ENCODE measurements around the gene CNTNAP2. TPM values are rescaled to one million over a fixed set of nuclear protein-coding genes. Genes with fewer than 3 reads are reported as not detected.

Gene CNTNAP2
- total and polyA plus RNA-seq, 2 donors from 2014 or later = 0.06 to 0.13 TPM

DNA sequence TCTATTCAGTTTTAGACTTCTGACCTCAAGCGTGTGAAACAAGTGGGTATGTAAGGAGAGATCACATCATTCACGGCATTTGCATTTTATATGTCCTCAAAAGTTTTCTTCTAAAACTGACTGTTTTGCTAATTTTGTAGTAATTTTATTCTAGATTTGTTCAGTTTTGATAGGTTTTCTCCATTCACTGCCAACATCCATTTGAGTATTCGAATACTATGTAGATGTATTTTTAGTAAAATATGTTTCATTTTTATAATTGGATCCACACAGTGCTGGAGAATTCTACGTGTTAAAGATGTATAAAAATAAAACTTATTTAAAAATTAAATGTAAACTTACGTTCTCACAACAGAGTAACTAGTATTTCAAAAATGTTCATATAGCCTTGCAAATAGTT lies 503.0 kb downstream of the CNTNAP2 start:
- H3K9me3 ChIP-seq (ENCODE audit: control insufficient read depth in 2 of 3, insufficient read depth in 1 of 3, low read length in 3 of 3) = no peaks in the 10 kb centered on the region
- DNase-seq (no peak), FAIRE-seq (peak; percentile 50)
- no peak overlapping the region for H3K9ac ChIP-seq (ENCODE audit: low read length in 3 of 3)
- no peaks in the 10 kb centered on the region for H3K4me1 ChIP-seq (ENCODE audit: control insufficient read depth in 2 of 3, insufficient read depth in 2 of 3, low read depth in 1 of 3, low read length in 3 of 3)
- TF ChIP-seq, protein P1, sequence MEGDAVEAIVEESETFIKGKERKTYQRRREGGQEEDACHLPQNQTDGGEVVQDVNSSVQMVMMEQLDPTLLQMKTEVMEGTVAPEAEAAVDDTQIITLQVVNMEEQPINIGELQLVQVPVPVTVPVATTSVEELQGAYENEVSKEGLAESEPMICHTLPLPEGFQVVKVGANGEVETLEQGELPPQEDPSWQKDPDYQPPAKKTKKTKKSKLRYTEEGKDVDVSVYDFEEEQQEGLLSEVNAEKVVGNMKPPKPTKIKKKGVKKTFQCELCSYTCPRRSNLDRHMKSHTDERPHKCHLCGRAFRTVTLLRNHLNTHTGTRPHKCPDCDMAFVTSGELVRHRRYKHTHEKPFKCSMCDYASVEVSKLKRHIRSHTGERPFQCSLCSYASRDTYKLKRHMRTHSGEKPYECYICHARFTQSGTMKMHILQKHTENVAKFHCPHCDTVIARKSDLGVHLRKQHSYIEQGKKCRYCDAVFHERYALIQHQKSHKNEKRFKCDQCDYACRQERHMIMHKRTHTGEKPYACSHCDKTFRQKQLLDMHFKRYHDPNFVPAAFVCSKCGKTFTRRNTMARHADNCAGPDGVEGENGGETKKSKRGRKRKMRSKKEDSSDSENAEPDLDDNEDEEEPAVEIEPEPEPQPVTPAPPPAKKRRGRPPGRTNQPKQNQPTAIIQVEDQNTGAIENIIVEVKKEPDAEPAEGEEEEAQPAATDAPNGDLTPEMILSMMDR (IDR thresholded peaks at IDR 0.05; ENCODE audit: borderline replicate concordance, extremely low read depth, insufficient read depth) = no peak
- H3K27me3 ChIP-seq (ENCODE audit: control insufficient read depth, insufficient read depth, low read length) = no peaks in the 10 kb centered on the region
- intact Hi-C loops (cut with DNase I) = no loop called here
- no peak overlapping the region for H3K27ac ChIP-seq (ENCODE audit: low read depth in 2 of 2, low read length in 2 of 2)
- no peak overlapping the region for H3K4me3 ChIP-seq (ENCODE audit: low read length in 3 of 3)
- H3K36me3 ChIP-seq (ENCODE audit: control insufficient read depth in 2 of 3, insufficient read depth in 3 of 3, low read length in 3 of 3) = no peaks in the 10 kb centered on the region

DNA sequence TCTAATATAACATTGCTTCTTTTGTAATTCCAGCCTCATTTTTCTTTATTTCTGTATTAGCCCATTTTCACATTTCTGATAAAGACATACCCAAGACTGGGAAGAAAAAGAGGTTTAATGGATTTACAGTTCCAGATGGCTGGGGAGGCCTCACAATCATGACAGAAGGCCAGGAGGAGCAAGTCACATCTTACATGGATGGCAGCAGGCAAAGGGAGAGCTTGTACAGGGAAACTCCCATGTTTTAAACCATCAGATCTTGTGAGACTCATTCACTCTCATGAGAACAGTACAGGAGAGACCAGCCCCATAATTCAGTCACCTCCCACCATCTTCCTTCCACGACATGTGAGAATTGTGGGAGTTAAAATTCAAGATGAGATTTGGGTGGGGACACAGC lies 510.3 kb downstream of the CNTNAP2 start:
- Histone ChIP-seq H3K9me3 (ENCODE audit: control insufficient read depth in 2 of 3, insufficient read depth in 1 of 3, low read length in 3 of 3) (no peaks in the 10 kb centered on the region), H3K4me3 (ENCODE audit: low read length in 3 of 3) (no peak overlapping the region), H3K9ac (ENCODE audit: low read length in 3 of 3) (no peak overlapping the region), H3K36me3 (ENCODE audit: control insufficient read depth in 2 of 3, insufficient read depth in 3 of 3, low read length in 3 of 3) (no peaks in the 10 kb centered on the region), H3K27ac (ENCODE audit: low read depth in 2 of 2, low read length in 2 of 2) (no peak overlapping the region), H3K27me3 (ENCODE audit: control insufficient read depth, insufficient read depth, low read length) (no peaks in the 10 kb centered on the region), H3K4me1 (ENCODE audit: control insufficient read depth in 2 of 3, insufficient read depth in 2 of 3, low read depth in 1 of 3, low read length in 3 of 3) (no peaks in the 10 kb centered on the region)
- DNase-seq (no peak), FAIRE-seq (no peak)
- TF ChIP-seq, protein P1 (IDR thresholded peaks at IDR 0.05; ENCODE audit: borderline replicate concordance, extremely low read depth, insufficient read depth) = no peak
- intact Hi-C loops (cut with DNase I) = no loop called here

DNA sequence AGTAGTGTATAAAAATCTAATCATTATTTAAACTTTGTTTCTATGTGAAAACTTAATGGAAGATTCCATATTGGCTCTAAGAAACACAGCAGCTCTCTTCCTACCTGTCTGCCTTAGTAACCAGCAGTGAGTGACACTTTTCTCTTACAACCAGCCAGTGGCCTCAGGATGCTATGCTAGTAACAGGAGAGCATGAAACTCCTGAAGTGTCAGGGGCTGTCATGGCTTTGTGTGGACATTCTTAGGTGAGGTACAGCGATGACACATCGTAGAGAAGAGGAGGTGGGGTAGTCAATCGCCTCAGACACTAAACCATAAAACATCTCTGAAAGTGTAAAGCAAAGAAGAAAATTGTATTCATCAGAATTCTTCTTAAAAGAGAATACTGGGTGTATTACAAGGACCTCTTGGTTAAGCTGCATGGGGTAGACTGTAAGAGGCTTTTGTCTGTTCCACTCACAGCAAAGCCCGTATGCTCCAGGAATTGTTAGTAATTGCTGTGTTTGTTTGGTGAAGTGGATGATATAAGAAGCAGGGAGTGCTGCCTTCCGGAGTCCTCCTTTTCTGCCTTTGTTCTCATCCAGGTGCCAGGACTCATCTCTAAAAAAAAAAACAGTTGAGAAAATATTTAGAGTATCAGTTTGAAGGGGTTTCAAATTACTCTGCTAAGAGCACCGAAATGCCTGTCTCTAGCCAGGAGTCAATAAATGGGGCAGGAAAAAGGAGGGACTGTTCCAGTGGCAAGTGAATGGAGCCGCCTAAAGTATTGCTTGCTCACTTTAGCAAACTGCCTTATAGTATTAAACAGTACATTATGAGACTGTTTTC lies 518.8 kb downstream of the CNTNAP2 start:
- no peak overlapping the region for H3K9ac ChIP-seq (ENCODE audit: low read length in 3 of 3)
- no peaks in the 10 kb centered on the region for H3K36me3 ChIP-seq (ENCODE audit: control insufficient read depth in 2 of 3, insufficient read depth in 3 of 3, low read length in 3 of 3)
- no peaks in the 10 kb centered on the region for H3K27me3 ChIP-seq (ENCODE audit: control insufficient read depth, insufficient read depth, low read length)
- DNase-seq = peak in 4 of 5 donors; percentile 35 to 78 (median 62)
- no peaks in the 10 kb centered on the region for H3K9me3 ChIP-seq (ENCODE audit: control insufficient read depth in 2 of 3, insufficient read depth in 1 of 3, low read length in 3 of 3)
- no peaks in the 10 kb centered on the region for H3K4me1 ChIP-seq (ENCODE audit: control insufficient read depth in 2 of 3, insufficient read depth in 2 of 3, low read depth in 1 of 3, low read length in 3 of 3)
- TF ChIP-seq, protein P1 (IDR thresholded peaks at IDR 0.05; ENCODE audit: borderline replicate concordance, extremely low read depth, insufficient read depth) = no peak
- no peak overlapping the region for H3K27ac ChIP-seq (ENCODE audit: low read depth in 2 of 2, low read length in 2 of 2)
- no peak overlapping the region for H3K4me3 ChIP-seq (ENCODE audit: low read length in 3 of 3)
- intact Hi-C loops (cut with DNase I) = no loop called here
- FAIRE-seq = no peak
